GM12878 (cell line): ENCODE data around the gene UBALD2. TPM values are rescaled to one million over a fixed set of nuclear protein-coding genes. Genes with fewer than 3 reads are reported as not detected.

ENCODE experiments used
- ATAC-seq: fragments of 200-7000 bp; cut with Tn5 transposase; 3 replicates; pipeline ENCODE4 v1.9.1; 2020; ENCODE audit warnings: mild to moderate bottlenecking, moderate library complexity
- BruUV-seq: library from RNA; stranded (reverse); fragments of 400-500 nt; replicated peaks from 2 replicates; lab custom pipeline; 2021; lab: Mats Ljungman, UMichigan
- CTCF ChIA-PET: fragments of 300-600 bp; sonication (Branson Sonifier 250); formaldehyde crosslinking; extraction: SDS; loops from one replicate; lab custom pipeline; 2021; ENCODE audit warnings: inconsistent platforms; lab: Yijun Ruan, JAX
- POLR2A ChIA-PET: fragments of 350-600 bp; formaldehyde crosslinking; extraction: SDS; loops from one replicate; lab custom pipeline; 2021; ENCODE audit warnings: inconsistent platforms; lab: Charles Lee
- RAD21 ChIA-PET: fragments of 300-600 bp; sonication (Branson Sonifier 250); formaldehyde crosslinking; loops from one replicate; lab custom pipeline; 2023; ENCODE audit warnings: antibody characterized with exemption; ENCODE audit not compliant: unreplicated experiment; lab: Charles Lee
- SMC1A ChIA-PET: fragments of 300-600 bp; sonication (Branson Sonifier 250); formaldehyde crosslinking; loops from one replicate; lab custom pipeline; 2023; ENCODE audit not compliant: unreplicated experiment, uncharacterized antibody; lab: Charles Lee
- DNase-seq: peaks from one replicate; pipeline ENCODE4 v3.0.0-alpha.2; 2011; ENCODE audit warnings: low read depth, low spot score
- FAIRE-seq: peaks from 3 replicates; lab custom pipeline; 2011; peaks lifted over from hg19 to GRCh38; lab: Jason Lieb, UNC
- H2AFZ ChIP-seq: 2 replicates; pipeline ENCODE4 v1.6.0; 2011; ENCODE audit warnings: low read depth, low read length, control low read depth; ENCODE audit not compliant: control insufficient read depth
- H3K27ac ChIP-seq: 2 replicates; pipeline ENCODE4 v1.5.1; 2011; ENCODE audit warnings: control low read depth; ENCODE audit not compliant: control insufficient read depth, insufficient read depth
- H3K27me3 ChIP-seq, 2 experiments: replicated peaks in 1 of 2; 2 replicates each; pipeline versions ENCODE4 v1.6.0 to v1.6.1; 2011; ENCODE audit warnings: low read length in 1 of 2; ENCODE audit not compliant: control insufficient read depth in 2 of 2, insufficient read depth in 2 of 2
- H3K36me3 ChIP-seq, 2 experiments: 2 replicates each; pipeline ENCODE4 v1.5.1; 2011; ENCODE audit warnings: low read length in 1 of 2; ENCODE audit not compliant: control insufficient read depth in 2 of 2, insufficient read depth in 2 of 2
- H3K4me1 ChIP-seq: 2 replicates; pipeline ENCODE4 v1.6.1; 2011; ENCODE audit warnings: mild to moderate bottlenecking, low read length, moderate library complexity, mixed read lengths; ENCODE audit not compliant: control insufficient read depth, insufficient read depth
- H3K4me2 ChIP-seq: 2 replicates; pipeline ENCODE4 v1.6.0; 2011; ENCODE audit warnings: control low read depth; ENCODE audit not compliant: control insufficient read depth, insufficient read depth
- H3K4me3 ChIP-seq: fragments of 200-600 bp; sonication (generic); 2 replicates; pipeline ENCODE4 v1.5.1; 2016
- H3K79me2 ChIP-seq: 2 replicates; pipeline ENCODE4 v1.6.0; 2011; ENCODE audit warnings: low read length; ENCODE audit not compliant: control insufficient read depth, insufficient read depth
- H3K9ac ChIP-seq: 2 replicates; pipeline ENCODE4 v1.8.0; 2011; ENCODE audit warnings: low read length, control low read depth, mixed read lengths; ENCODE audit not compliant: control insufficient read depth, insufficient read depth
- H3K9me3 ChIP-seq: replicated peaks from 3 replicates; pipeline ENCODE4 v1.5.1; 2011; ENCODE audit warnings: mild to moderate bottlenecking, low read length; ENCODE audit not compliant: control insufficient read depth, insufficient read depth
- H4K20me1 ChIP-seq: 2 replicates; pipeline ENCODE4 v1.6.0; 2011; ENCODE audit not compliant: control insufficient read depth, insufficient read depth
- BACH1 ChIP-seq: fragments of 450-650 bp; IDR thresholded peaks from 2 replicates; pipeline ENCODE4 v1.6.1; 2017; ENCODE audit warnings: mild to moderate bottlenecking, borderline replicate concordance
- BCLAF1 ChIP-seq: fragments of 450-650 bp; IDR thresholded peaks from 2 replicates; pipeline ENCODE4 v1.6.1; 2017; ENCODE audit warnings: antibody characterized with exemption, mild to moderate bottlenecking, moderate library complexity
- CHD2 ChIP-seq: IDR thresholded peaks from 2 replicates; pipeline ENCODE4 v1.6.1; 2011; ENCODE audit warnings: low read depth, low read length, improper control_type of control experiment, borderline replicate concordance
- IKZF1 ChIP-seq: fragments of 450-650 bp; conservative IDR thresholded peaks from 2 replicates; pipeline ENCODE4 v1.6.1; 2017; ENCODE audit warnings: antibody characterized with exemption, mild to moderate bottlenecking
- MTA2 ChIP-seq: fragments of 450-650 bp; IDR thresholded peaks from 2 replicates; pipeline ENCODE4 v1.6.1; 2016; ENCODE audit warnings: low read depth, mild to moderate bottlenecking, moderate library complexity
- POU2F2 ChIP-seq: IDR thresholded peaks from 3 replicates; pipeline ENCODE4 v1.6.1; 2011; ENCODE audit warnings: low read depth, mild to moderate bottlenecking, low read length, borderline replicate concordance
- RB1 ChIP-seq: fragments of 450-650 bp; formaldehyde crosslinking; IDR thresholded peaks from 2 replicates; pipeline ENCODE4 v1.6.1; 2017; ENCODE audit warnings: mild to moderate bottlenecking, borderline replicate concordance
- STAT1 ChIP-seq: fragments of 450-650 bp; conservative IDR thresholded peaks from 2 replicates; pipeline ENCODE4 v1.6.1; 2014; ENCODE audit warnings: antibody characterized with exemption, mild to moderate bottlenecking
- TAF1 ChIP-seq: IDR thresholded peaks from 2 replicates; pipeline ENCODE4 v1.6.1; 2011; ENCODE audit warnings: mild to moderate bottlenecking, low read depth, low read length, borderline replicate concordance
- ZNF687 ChIP-seq: fragments of 450-650 bp; IDR thresholded peaks from 2 replicates; pipeline ENCODE4 v1.6.1; 2017; ENCODE audit warnings: mild to moderate bottlenecking, moderate library complexity
- WGBS: methylation state at CpG from one replicate; pipeline ENCODE4 v1.1.6; 2016; ENCODE audit warnings: low lambda C conversion rate; ENCODE audit not compliant: insufficient replicate concordance, insufficient coverage; ENCODE audit errors: missing lambda C conversion rate; 5-methylcytosine and 5-hydroxymethylcytosine counted together
- in situ Hi-C: fragments of 300-500 bp; cut with MboI; formaldehyde crosslinking; loops from 9 replicates; pipeline ENCODE4 v1.14.3; 2018; ENCODE audit warnings: mixed read lengths
- intact Hi-C: fragments of 100-400 bp; cut with micrococcal nuclease; formaldehyde crosslinking; loops from one replicate; pipeline ENCODE4 v1.14.2; 2022; ENCODE audit not compliant: unreplicated experiment
- polyA plus RNA-seq, 11 experiments: library from polyadenylated mRNA; depleted of rRNA in 4 of 11; unstranded in 6 of 11; stranded (reverse) in 5 of 11; fragments of >200 nt; fragmentation: Nextera tagmentation in 4 of 11; fragmentation: Illumina TruSeq in 1 of 11; extraction: Ambion mirVana in 4 of 11; extraction: Trizol in 1 of 11; gene quantifications; 1 replicate in 1 of 11; 2 replicates in 10 of 11; pipeline versions ENCODE4 v1.2.1 to v1.2.3, GENCODE V29; 2011 to 2016; ENCODE audit warnings: inconsistent platforms in 2 of 11, missing spikeins in 2 of 11, low read depth in 1 of 11
- total RNA-seq, 4 experiments: library from RNA; depleted of rRNA in 3 of 4; stranded (reverse); fragments of >200 nt in 3 of 4; fragmentation: Illumina TruSeq in 1 of 4; extraction: Trizol in 1 of 4; gene quantifications; 2 replicates each; pipeline versions ENCODE4 v1.2.1 to v1.2.3, GENCODE V29; 2013 to 2021

UBALD2 gene
- total and polyA plus RNA-seq, 10 of the 15 experiments (the other 5 are each of a cell fraction or from before 2014, with no cell fraction given) = 2.8 to 165 (median 20.6) TPM

- no peak for TF ChIP-seq RB1
- peak; percentile 23; the same call in 1 of the 2 replicates for TF ChIP-seq MTA2
- TF ChIP-seq TAF1 = no peak
- TF ChIP-seq IKZF1 = 0 out of 2 replicates have a peak, but pooled peaks have one; percentile 32
- TF ChIP-seq CHD2 = no peak
- peak; percentile 62 for TF ChIP-seq POU2F2
- TF ChIP-seq, all 136 proteins: peak for 17
Observed at GRCh38 chr17:76268991-76269981, 4.1 kb downstream of the UBALD2 start (continued).

DNA sequence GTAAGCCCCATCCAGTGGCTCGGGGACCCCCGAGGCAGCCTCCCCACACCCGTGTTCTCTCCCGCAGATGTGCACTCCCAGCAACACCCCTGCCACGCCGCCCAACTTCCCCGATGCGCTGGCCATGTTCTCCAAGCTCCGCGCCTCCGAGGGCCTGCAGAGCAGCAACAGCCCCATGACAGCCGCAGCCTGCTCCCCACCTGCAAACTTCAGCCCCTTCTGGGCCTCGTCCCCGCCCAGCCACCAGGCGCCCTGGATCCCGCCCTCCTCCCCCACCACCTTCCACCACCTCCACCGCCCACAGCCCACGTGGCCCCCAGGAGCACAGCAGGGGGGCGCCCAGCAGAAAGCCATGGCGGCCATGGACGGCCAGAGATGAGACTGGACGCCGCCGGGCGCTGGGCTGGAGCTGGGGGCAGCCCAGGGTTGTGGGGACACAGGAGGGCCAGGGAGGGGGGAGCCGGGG, 5.0 kb downstream of the UBALD2 start:
- Histone ChIP-seq H3K4me3 (peak overlapping the region; percentile 84), H3K4me1 (peaks cover 48% of the 10 kb centered on the region), H3K9me3 (no peaks in the 10 kb centered on the region), H3K27me3 (no peaks in the 10 kb centered on the region), H4K20me1 (no peaks in the 10 kb centered on the region), H3K27ac (peak overlapping the region; percentile 99), H3K79me2 (peaks cover 71% of the 10 kb centered on the region), H2AFZ (no peak overlapping the region), H3K4me2 (peak overlapping the region; percentile 99), H3K9ac (peak overlapping the region; percentile 99), H3K36me3 (no peaks in the 10 kb centered on the region; a peak in 1 of 4 replicates)
- intact Hi-C loops (no loop called here), in situ Hi-C loops (loop anchor here (25.0 kb wide), 2 partner anchors 1192 to 1892 kb away; partner anchors contain the start of gene SYNGR2)
- FAIRE-seq = no peak
- ChIA-PET RAD21 (interaction anchor here (1.0 to 18.5 kb wide), 9 partner anchors 9 to 147 kb away, joined by 3 to 419 read pairs (median 9); no protein-coding TSS in a partner anchor), CTCF (interaction anchor here (0.9 to 10.6 kb wide), 6 partner anchors 10 to 145 kb away, joined by 3 to 160 read pairs (median 8); no protein-coding TSS in a partner anchor), POLR2A (interaction anchor here (1.0 to 17.9 kb wide), 8 partner anchors 8 to 85 kb away, joined by 3 to 427 read pairs (median 5); partner anchors contain the start of genes RNF157 and UBALD2), SMC1A (interaction anchor here (0.9 to 10.2 kb wide), 12 partner anchors 9 to 145 kb away, joined by 3 to 152 read pairs (median 10); partner anchors contain the start of gene UBALD2)
- WGBS = 2% methylated on average over 18 of the region's 26 CpGs
- no TSS peak for BruUV-seq
- DNase-seq = no peak
- peak; percentile 9 for ATAC-seq
- TF ChIP-seq BACH1 = peak; percentile 52; the same call in 1 of the 2 replicates
- no peak for TF ChIP-seq BCLAF1
- TF ChIP-seq STAT1 = no peak
- no peak for TF ChIP-seq ZNF687
